ENCODE measurements around the gene RIOK3. TPM values are rescaled to one million over a fixed set of nuclear protein-coding genes. Genes with fewer than 3 reads are reported as not detected.
"Not testable (repeated sequence)": the region's sequence is repeated elsewhere in the genome, so short reads cannot be mapped to it uniquely, and the experiment has no call there.

RIOK3 gene
- total RNA-seq: 59.7 and 60.2 TPM in 2 replicates

DNA sequence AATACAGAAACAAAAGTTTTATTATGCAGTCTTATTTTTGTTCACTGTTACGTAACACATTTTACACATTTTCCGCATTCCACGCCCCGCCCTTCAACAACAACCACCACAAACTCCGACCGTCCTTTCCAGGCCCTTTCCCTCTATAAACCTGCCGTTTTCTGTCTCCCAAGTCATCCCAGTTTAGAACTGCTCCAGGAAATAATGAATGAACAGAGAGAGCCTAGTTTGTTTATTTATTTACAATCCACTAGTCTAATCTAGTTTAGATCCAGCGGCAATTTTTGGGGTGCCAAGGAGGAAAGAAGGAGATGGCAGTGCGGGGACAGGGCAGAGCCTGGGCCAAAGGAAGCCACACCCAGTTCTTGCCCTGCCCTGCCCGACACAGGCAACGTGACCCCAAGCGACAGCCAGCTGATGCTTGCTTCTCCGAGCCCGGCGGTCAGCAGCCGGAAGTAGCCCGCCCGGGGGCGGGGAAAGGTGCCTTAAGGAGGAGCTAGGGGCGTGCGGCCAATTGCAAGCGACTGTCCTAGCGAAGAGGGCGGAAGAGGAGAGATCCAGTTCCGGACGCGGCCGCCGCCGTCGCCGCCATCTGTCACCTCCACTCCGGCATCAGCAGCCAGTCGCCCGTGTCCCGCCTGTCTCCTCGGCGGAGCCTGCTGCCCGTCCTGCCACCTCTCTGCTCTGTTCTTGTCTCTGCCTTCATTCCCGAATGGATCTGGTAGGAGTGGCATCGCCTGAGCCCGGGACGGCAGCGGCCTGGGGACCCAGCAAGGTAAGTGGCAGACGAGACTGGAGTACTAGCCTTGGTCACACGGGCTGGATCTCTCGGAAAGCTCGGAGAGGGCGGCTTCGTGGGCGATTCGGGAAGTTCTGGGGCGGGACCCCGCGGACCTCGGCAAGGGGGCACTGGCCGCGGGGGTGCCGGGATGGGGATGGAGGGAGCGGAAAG is at the start of gene RIOK3:
RIOK3 (plus strand) TSS at position 560 of the 952 bp plus-strand sequence; CDS start at position 713, 153 bp downstream.
- DNase-seq (ENCODE audit: low read depth in 2 of 2): peak; percentile 88 to 96

DNA sequence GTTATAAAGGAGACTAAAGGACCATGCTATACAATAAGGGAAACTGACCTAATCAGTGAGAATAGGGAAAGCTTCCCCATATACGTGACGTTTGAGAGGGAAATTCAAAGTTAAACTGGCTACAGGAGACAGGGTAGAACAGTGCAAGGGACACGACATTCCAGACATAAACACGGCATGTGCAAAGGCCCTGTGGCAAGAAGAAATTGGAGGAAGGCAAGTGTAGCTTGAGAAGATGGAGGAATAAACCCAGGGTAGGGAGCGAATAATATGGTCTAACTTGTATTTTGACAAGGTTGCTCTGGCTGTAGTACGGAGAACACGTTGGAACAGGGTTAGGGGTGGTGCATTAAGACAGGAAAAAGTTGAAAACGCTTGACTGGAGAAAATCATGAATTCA is 49.8 kb upstream of the RIOK3 start:
- no peak for DNase-seq (ENCODE audit: low read depth in 2 of 2)

DNA sequence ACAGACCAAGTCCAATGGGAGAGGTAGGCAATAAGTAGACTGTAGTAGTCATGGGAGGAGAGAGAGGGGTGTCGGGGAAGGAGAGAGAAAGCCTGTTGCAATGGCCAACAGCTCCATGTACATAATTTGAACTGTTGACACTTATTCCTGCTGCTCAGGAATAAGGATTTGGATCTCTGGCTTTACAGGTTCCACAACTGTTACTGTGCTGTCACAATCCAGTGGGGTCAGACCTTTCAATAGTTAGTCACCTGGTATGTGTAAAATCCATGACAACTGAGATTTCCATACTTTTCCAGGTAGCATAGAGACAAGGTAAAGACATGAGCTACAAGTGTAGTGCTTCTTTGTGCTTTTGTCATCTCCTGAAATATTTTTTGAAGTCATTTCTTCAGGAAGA is 47.5 kb upstream of the RIOK3 start:
- no peak for DNase-seq (ENCODE audit: low read depth in 2 of 2)

DNA sequence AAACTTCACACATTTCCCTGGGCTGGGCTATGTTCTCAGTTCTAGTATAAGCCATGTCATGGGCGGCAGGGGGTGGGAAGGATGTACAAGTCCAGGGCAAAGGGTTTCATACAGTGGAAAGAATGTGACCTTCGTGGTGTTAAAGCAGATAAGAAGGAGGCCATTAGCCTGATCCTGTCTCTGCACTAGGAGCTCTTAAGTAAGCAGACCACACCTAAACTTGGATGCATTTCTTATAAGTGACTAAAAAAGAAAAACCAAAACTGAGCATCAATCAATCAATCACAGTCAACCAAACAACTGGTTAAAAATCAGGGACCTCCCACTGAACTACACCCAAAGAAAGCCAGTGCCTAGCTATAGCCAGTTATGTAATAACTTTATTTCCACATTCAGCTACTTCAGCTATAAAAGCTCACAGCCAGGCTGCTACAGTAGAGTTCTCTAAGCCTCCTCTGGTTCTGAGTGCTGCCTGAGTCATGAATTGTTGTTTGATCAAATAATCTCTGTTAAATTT is 46.8 kb upstream of the RIOK3 start:
- no peak for DNase-seq (ENCODE audit: low read depth in 2 of 2)

- no peak for DNase-seq (ENCODE audit: low read depth in 2 of 2)
These were observed 40.6 kb upstream of the RIOK3 start for GRCh38 chr18:23412351-23412964.

- DNase-seq (ENCODE audit: low read depth in 2 of 2): no peak
These were observed 37.6 kb upstream of the RIOK3 start for GRCh38 chr18:23415515-23415914.

DNA sequence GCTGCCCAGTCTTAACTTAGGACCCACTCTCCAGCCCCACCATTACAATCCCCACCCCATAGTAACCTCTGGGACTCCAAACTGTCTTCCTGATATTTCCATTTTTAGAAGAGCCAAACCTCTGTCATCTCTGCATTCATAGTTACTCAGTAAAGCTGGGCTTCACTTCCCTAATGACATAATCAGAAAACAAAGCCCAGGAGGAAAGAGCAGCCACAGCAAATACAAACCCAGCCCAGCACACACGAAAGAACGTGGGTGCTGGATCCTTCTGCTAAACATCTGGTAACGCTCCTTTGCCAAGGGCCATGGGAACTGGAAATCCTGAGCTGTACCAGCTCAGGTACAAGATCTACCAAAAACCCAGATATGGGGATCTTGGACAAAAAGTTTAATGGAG is 36.8 kb upstream of the RIOK3 start:
- no peak for DNase-seq (ENCODE audit: low read depth in 2 of 2)

GRCh38 chr18:23421277-23421676 is 31.8 kb upstream of the RIOK3 start:
- no peak for DNase-seq (ENCODE audit: low read depth in 2 of 2)

GRCh38 chr18:23422751-23423418 is 30.2 kb upstream of the RIOK3 start:
- DNase-seq (ENCODE audit: low read depth in 2 of 2): no peak

GRCh38 chr18:23424616-23425015 is 28.5 kb upstream of the RIOK3 start:
- DNase-seq (ENCODE audit: low read depth in 2 of 2): no peak

- no peak for DNase-seq (ENCODE audit: low read depth in 2 of 2)
These were observed 24.3 kb upstream of the RIOK3 start for GRCh38 chr18:23428821-23429220.

- DNase-seq (ENCODE audit: low read depth in 2 of 2): not testable (repeated sequence)
These were observed 23.5 kb upstream of the RIOK3 start for GRCh38 chr18:23429538-23429937.

- no peak for DNase-seq (ENCODE audit: low read depth in 2 of 2)
These were observed 19.7 kb upstream of the RIOK3 start for GRCh38 chr18:23433360-23433759.

- peak; percentile 21 to 73 for DNase-seq (ENCODE audit: low read depth in 2 of 2)
These were observed 15.6 kb upstream of the RIOK3 start for GRCh38 chr18:23437357-23438045.

DNA sequence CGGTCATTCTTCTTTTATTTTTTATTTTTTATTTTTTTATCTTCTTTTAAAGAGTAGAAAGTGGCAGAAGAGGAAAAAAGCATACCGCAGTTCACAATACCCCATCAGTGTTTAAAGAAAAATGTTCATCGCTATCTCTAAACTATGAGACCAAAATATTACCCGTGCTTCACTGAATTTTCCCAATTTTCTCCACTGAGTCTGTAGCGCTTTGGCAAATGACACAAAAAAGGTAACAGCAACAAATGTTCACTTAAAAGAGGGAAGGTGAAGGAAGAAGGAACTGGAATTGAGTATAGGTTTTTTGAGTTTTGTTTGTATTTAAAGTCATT is 15.1 kb upstream of the RIOK3 start:
- DNase-seq (ENCODE audit: low read depth in 2 of 2): no peak

DNA sequence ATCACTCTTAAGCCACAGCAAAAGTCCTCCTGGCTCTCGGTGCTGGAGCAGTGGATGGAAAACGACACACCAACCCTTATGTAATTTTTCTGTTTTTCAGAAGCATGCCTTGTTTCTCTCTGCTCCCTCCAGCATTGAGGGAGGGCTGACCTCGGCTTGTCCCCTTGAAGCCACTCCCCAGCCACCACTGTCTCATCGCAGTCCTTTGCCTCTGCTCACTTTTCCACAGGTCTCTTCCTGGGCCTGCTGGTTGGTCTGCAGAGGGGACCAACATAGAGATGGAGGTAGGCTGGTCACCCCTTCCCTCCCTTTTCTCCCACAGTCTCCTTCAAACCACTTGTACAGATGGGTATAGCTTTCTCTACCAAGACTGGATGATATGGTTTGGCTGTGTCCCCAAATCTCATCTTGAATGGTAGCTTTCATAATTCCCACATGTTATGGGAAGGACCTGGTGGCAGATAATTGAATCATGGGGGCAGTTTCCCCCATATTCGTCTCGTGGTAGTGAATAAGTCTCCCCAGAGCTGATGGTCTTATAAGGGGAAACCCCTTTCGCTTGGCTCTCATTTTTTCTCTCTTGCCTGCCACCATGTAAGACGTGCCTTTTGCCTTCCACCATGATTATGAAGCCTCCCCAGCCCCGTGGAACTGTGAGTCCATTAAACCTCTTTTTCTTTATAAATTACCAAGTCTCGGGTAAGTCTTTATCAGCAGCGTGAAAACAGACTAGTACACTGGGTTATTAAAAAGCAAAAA is 14.3 kb upstream of the RIOK3 start:
- DNase-seq (ENCODE audit: low read depth in 2 of 2): no peak

- no peak for DNase-seq (ENCODE audit: low read depth in 2 of 2)
These were observed 13.0 kb upstream of the RIOK3 start for GRCh38 chr18:23440131-23440530.

- DNase-seq (ENCODE audit: low read depth in 2 of 2): no peak
These were observed 10.1 kb upstream of the RIOK3 start for GRCh38 chr18:23442958-23443357.

- DNase-seq (ENCODE audit: low read depth in 2 of 2): no peak
These were observed 4.8 kb upstream of the RIOK3 start for GRCh38 chr18:23448291-23448690.

- no peak for DNase-seq (ENCODE audit: low read depth in 2 of 2)
These were observed 3.1 kb upstream of the RIOK3 start for GRCh38 chr18:23450022-23450421.

- no peak for DNase-seq (ENCODE audit: low read depth in 2 of 2)
These were observed 2.1 kb upstream of the RIOK3 start for GRCh38 chr18:23451011-23451410.
